HG02884 (cell line): Measurements from ENCODE around the gene SLC44A1.
A peak's percentile ranks its signal among the peaks of the same experiment; 100 is the strongest.

Experiments used
- ATAC-seq: cut with Tn5 transposase; IDR thresholded peaks from one replicate; pipeline ENCODE4 v1.9.1; 2021; ENCODE audit warnings: mild to moderate bottlenecking, moderate library complexity; ENCODE audit not compliant: unreplicated experiment

Gene SLC44A1

GRCh38 chr9:105421154-105421553 lies 176.7 kb downstream of the SLC44A1 start:
- no peak for ATAC-seq

GRCh38 chr9:105421864-105422263 lies 177.4 kb downstream of the SLC44A1 start:
- ATAC-seq = no peak

- no peak for ATAC-seq
These were observed 181.5 kb downstream of the SLC44A1 start for GRCh38 chr9:105425816-105426433.

GRCh38 chr9:105426657-105427056 lies 182.2 kb downstream of the SLC44A1 start:
- ATAC-seq = no peak

GRCh38 chr9:105431424-105432246 lies 187.2 kb downstream of the SLC44A1 start:
- ATAC-seq = no peak

GRCh38 chr9:105432247-105432842 lies 187.9 kb downstream of the SLC44A1 start:
- no peak for ATAC-seq

GRCh38 chr9:105435453-105435852 lies 191.0 kb downstream of the SLC44A1 start:
- no peak for ATAC-seq

- no peak for ATAC-seq
These were observed 192.3 kb downstream of the SLC44A1 start for GRCh38 chr9:105436783-105437182.

GRCh38 chr9:105437704-105438103 lies 193.3 kb downstream of the SLC44A1 start:
- ATAC-seq = no peak

GRCh38 chr9:105438141-105438806 lies 193.8 kb downstream of the SLC44A1 start:
- ATAC-seq = no peak

- ATAC-seq = no peak
These were observed 195.0 kb downstream of the SLC44A1 start for GRCh38 chr9:105439428-105439827.

- no peak for ATAC-seq
These were observed 197.2 kb downstream of the SLC44A1 start for GRCh38 chr9:105441616-105442160.

GRCh38 chr9:105443121-105443520 lies 198.7 kb downstream of the SLC44A1 start:
- ATAC-seq = no peak

GRCh38 chr9:105444130-105444529 lies 199.7 kb downstream of the SLC44A1 start:
- no peak for ATAC-seq

- no peak for ATAC-seq
These were observed 200.9 kb downstream of the SLC44A1 start for GRCh38 chr9:105445203-105445881.

GRCh38 chr9:105447386-105447813 lies 202.9 kb downstream of the SLC44A1 start:
- no peak for ATAC-seq

- peak; percentile 92 for ATAC-seq
These were observed 203.7 kb downstream of the SLC44A1 start, which contains the start of gene FSD1L for GRCh38 chr9:105447814-105448812. TSS of gene FSD1L (plus strand) at chr9:105448034. CDS start at chr9:105448221, 187 bp downstream.

GRCh38 chr9:105449081-105449480 lies 204.6 kb downstream of the SLC44A1 start:
- ATAC-seq = no peak

- ATAC-seq = no peak
These were observed 207.7 kb downstream of the SLC44A1 start for GRCh38 chr9:105452185-105452584.
